Measurements from ENCODE around the gene DNAJB12. TPM values are rescaled to one million over a fixed set of nuclear protein-coding genes. Genes with fewer than 3 reads are reported as not detected.

DNAJB12 gene
- total RNA-seq, 1 donor from 2014 or later, result 21.6 TPM

DNA sequence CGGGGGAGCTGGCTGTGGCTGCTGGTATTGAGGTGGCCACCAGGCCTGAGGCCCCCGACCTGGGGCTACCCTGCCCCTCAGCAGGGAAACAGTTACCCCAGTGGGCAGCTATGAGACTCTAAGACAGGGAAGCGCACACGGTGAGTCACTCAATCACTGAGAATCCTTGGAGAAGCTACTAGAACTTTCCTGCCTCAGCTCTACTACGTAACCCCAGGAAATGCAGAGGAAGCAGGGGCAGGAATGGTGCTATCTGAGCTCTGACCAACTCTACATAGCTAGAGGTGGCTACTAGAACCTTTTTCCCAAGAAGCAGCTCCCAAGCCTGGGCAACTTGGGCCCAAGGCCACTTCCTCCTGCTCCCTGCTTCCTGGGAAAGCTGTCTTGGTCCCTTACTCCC is 11.8 kb downstream of the DNAJB12 start:
- Histone ChIP-seq H3K27me3 (ENCODE audit: control insufficient read depth, insufficient read depth, low read length) (no peaks in the 10 kb centered on the region), H3K4me3 (ENCODE audit: low read depth, low read length) (no peak overlapping the region), H3K36me3 (ENCODE audit: control insufficient read depth, insufficient read depth, low read length) (peaks cover 13% of the 10 kb centered on the region)
- FAIRE-seq, result no peak
- no peak for DNase-seq (ENCODE audit: low read depth)
- TF ChIP-seq, protein P1, sequence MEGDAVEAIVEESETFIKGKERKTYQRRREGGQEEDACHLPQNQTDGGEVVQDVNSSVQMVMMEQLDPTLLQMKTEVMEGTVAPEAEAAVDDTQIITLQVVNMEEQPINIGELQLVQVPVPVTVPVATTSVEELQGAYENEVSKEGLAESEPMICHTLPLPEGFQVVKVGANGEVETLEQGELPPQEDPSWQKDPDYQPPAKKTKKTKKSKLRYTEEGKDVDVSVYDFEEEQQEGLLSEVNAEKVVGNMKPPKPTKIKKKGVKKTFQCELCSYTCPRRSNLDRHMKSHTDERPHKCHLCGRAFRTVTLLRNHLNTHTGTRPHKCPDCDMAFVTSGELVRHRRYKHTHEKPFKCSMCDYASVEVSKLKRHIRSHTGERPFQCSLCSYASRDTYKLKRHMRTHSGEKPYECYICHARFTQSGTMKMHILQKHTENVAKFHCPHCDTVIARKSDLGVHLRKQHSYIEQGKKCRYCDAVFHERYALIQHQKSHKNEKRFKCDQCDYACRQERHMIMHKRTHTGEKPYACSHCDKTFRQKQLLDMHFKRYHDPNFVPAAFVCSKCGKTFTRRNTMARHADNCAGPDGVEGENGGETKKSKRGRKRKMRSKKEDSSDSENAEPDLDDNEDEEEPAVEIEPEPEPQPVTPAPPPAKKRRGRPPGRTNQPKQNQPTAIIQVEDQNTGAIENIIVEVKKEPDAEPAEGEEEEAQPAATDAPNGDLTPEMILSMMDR (IDR thresholded peaks at IDR 0.05; ENCODE audit: insufficient read depth, low read length, severe bottlenecking), result no peak

DNA sequence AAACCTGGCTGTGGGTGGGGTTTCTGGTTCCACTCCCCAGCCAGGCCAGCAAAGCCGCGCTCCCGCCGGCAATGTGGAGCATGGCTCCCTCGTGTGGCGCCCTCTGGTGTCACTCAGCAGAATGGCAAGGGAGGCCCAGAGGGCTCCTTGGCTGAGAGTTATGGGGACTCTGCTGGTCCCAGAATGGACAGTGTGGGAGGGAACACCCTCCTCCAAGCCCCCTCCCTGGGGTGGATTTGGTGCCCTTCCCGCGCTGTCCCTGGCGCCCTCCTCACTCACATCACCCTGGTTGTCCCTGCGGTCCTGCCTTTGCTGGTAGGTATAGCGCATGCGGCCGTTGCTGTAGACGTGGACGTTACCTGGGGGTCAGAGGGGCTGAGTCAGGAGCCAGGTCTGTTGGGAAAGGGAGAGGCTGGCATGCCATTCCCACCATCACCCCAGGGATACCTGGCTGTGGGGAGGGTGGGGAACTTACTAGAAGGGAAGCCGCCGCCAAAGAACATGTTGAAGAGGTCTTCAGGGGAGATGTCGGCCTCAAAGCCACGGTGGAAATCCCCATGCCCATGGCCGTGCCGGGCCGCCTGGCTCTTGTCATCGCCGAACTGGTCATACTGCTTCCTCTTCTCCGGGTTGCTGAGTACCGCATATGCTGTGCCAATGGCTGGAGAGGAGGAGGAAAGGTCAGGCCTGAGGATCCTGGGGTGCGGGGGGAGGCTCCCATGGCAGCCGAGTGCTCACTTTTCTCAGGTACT is 14.0 kb downstream of the DNAJB12 start:
- Histone ChIP-seq H3K4me3 (ENCODE audit: low read depth, low read length) (no peak overlapping the region), H3K27me3 (ENCODE audit: control insufficient read depth, insufficient read depth, low read length) (no peaks in the 10 kb centered on the region), H3K36me3 (ENCODE audit: control insufficient read depth, insufficient read depth, low read length) (peaks cover 17% of the 10 kb centered on the region)
- TF ChIP-seq, protein P1 (IDR thresholded peaks at IDR 0.05; ENCODE audit: insufficient read depth, low read length, severe bottlenecking), result peak; percentile 96
- DNase-seq (ENCODE audit: low read depth) (no peak), FAIRE-seq (no peak)

DNA sequence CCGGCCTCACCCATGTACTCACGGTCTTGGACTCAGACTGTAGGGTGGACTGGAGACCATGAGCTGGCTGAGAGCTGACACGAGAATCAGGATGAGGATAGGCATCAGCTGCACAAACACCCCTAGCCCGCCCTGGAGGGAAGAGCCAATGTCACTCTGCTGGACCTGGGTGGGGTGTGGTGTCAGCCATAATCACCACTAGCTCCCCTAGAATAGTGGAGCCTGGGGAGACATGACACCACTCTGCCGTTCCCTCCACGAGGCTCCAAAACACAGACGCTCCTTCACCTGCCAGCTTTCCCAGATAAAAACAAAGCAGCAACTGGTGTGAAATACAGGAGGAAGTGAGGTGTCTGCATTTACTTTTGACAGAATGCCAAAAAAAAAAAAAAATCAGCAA is 16.5 kb downstream of the DNAJB12 start:
- no peak for DNase-seq (ENCODE audit: low read depth)
- no peaks in the 10 kb centered on the region for H3K27me3 ChIP-seq (ENCODE audit: control insufficient read depth, insufficient read depth, low read length)
- H3K4me3 ChIP-seq (ENCODE audit: low read depth, low read length), result no peak overlapping the region
- no peak for FAIRE-seq
- TF ChIP-seq, protein P1 (IDR thresholded peaks at IDR 0.05; ENCODE audit: insufficient read depth, low read length, severe bottlenecking), result no peak
- peaks cover 16% of the 10 kb centered on the region for H3K36me3 ChIP-seq (ENCODE audit: control insufficient read depth, insufficient read depth, low read length)

DNA sequence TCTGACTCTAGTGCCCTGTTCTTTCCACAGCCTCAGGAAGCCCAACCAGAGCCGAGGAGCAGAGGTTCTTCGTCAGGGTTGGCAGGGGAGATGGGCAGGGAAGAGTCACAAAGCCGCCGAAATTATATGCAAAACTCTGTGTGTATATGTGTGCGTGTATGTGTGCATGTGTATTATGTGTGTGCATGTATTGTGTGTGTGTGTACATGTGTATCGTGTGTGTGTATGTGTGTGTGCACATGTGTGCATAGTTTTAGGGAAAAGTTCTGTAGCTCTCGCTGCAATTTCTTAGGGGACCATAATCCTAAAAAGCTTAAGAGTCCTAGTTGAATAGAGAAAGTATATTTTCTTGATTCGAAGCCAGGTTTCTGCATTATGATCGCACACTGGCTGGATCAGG is 17.0 kb downstream of the DNAJB12 start:
- FAIRE-seq (no peak), DNase-seq (ENCODE audit: low read depth) (no peak)
- Histone ChIP-seq H3K36me3 (ENCODE audit: control insufficient read depth, insufficient read depth, low read length) (peaks cover 16% of the 10 kb centered on the region), H3K27me3 (ENCODE audit: control insufficient read depth, insufficient read depth, low read length) (no peaks in the 10 kb centered on the region), H3K4me3 (ENCODE audit: low read depth, low read length) (no peak overlapping the region)
- TF ChIP-seq, protein P1 (IDR thresholded peaks at IDR 0.05; ENCODE audit: insufficient read depth, low read length, severe bottlenecking), result no peak

DNA sequence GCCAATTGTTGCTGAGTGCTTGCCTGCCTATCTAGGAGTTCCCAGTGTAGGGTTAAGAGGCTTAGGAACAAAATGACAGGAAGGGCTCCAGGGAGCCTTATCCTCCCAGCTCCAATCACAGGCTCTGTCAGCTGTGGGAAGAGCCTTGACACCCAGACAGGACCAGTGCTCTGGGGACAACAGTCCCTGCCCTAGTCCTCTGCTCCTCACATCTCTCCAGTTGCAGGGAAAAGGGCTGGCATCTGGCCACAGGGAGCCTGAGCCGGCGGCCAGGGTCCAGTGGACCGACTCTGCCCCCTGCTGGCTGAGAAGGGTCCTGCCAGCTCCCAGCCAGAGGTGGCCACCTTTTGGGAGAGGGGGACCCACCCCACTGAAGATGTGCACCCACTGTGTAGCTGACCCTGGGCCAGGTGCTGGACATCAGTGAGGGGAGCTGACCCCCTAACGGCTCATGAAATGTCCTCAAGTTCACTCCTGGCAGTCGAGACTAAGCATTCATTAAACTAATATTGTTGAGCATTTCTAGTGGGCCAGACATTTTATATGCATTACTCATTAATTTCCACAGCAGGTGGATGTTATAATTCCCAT is 17.6 kb downstream of the DNAJB12 start:
- FAIRE-seq, result no peak
- DNase-seq (ENCODE audit: low read depth), result peak; percentile 50

More for the DNA sequence above, 17.6 kb downstream of the DNAJB12 start:
- TF ChIP-seq, protein P1 (IDR thresholded peaks at IDR 0.05; ENCODE audit: insufficient read depth, low read length, severe bottlenecking), result peak; percentile 99
- Histone ChIP-seq H3K27me3 (ENCODE audit: control insufficient read depth, insufficient read depth, low read length) (no peaks in the 10 kb centered on the region), H3K36me3 (ENCODE audit: control insufficient read depth, insufficient read depth, low read length) (peaks cover 16% of the 10 kb centered on the region), H3K4me3 (ENCODE audit: low read depth, low read length) (no peak overlapping the region)
